Left renal pelvis (tissue), 4 donors: ENCODE data around the gene KRTAP10-4. TPM values are rescaled to one million over a fixed set of nuclear protein-coding genes. Genes with fewer than 3 reads are reported as not detected.
"Not testable (repeated sequence)": the region's sequence is repeated elsewhere in the genome, so short reads cannot be mapped to it uniquely, and the experiment has no call there.

ENCODE experiments used
- DNase-seq, 4 donors: peaks; one replicate each; pipeline ENCODE4 v3.0.0-alpha.2; 2013; ENCODE audit warnings: low read depth in 4 of 4, low spot score in 3 of 4
- polyA plus RNA-seq, 4 donors: library from polyadenylated mRNA; unstranded; fragments of 120-200 nt; gene quantifications; one replicate each; pipeline ENCODE4 v1.2.1, GENCODE V29; 2013; ENCODE audit not compliant: insufficient read length in 4 of 4

KRTAP10-4 gene
- polyA plus RNA-seq, 4 donors: not detected

DNA sequence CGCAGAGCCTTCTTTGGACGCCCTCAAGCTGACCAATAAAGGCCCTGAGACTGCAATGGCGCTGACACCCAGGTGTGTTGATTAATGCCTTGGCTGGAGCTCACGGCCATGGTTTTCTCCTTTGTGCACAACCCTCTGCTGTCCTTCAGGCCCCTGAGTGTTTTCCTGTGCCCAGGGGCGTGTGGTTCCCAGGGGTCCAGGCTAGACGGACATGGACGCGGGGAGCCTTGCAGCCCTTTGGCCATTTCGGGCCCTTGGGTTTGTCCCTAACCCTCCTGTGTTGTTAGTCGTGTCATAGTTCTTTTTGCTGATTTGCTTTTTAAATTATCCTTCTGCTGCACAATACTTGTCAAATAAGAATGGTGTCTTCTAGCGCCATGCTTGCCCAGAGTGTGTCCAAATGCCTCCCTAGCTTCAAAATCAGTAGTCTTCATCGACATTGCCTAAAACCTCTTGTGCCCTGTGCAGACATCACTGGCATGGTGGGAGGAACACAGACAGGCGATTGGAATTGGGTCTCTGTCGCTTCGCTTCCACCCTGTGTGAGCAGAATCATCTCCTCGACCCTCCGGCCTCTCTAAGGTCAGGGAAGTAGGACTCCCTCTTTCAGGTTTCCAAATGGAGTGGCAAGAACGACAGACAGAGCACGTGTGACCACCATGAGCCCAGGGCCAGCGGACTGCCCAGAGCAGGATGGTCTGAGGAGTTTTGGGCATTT, 1.9 kb downstream of the KRTAP10-4 start:
- DNase-seq: no peak

DNA sequence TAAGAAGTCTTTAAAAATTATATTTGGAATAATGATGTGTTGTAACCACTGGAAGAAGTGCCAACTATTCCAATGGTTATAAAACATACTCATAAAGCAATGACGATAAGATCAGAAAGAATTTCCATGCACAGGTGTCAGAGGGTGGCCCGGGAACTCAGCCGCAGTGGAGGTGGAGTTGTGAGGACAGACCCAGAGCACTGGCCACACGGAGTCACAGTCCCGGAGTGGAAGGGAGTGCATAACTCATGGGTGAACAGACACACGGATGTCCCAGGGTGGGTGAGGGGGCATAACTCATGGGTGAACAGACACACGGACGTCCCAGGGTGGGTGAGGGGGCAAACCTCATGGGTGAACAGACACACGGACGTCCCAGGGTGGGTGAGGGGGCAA, 2.5 kb downstream of the KRTAP10-4 start:
- no peak for DNase-seq

DNA sequence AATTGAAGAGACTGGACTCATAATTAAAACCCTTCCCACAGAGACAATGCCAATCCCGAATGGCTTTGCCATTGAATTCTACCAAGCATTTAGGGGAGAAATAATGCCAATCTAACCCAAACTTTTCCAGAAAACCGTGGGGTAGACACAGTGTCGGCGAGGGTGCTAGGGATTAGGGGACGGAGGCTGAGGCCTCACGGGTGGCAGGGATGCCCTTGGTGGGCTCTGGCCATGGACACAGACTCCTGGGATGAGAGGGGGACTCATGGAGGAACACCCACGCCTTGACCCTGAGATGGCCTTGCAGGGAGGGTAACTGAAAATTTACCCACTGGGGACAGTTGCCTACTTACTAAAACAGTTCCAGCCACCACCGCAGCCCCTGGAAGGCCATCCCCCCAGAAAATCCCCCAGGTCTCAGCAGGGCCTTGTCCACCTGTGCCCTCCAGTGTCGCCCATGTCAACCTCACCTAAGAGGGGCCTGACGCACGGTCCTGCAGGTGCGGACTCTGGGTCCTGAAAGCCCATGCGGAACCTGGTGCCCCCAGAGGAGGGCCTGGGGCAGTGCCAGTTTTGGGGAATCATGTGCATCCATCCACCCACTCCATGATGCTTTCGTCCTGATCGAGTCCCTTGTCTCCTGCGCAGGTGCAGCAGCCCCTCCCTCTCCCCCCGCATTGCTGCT, 5.0 kb downstream of the KRTAP10-4 start:
- DNase-seq: no peak

DNA sequence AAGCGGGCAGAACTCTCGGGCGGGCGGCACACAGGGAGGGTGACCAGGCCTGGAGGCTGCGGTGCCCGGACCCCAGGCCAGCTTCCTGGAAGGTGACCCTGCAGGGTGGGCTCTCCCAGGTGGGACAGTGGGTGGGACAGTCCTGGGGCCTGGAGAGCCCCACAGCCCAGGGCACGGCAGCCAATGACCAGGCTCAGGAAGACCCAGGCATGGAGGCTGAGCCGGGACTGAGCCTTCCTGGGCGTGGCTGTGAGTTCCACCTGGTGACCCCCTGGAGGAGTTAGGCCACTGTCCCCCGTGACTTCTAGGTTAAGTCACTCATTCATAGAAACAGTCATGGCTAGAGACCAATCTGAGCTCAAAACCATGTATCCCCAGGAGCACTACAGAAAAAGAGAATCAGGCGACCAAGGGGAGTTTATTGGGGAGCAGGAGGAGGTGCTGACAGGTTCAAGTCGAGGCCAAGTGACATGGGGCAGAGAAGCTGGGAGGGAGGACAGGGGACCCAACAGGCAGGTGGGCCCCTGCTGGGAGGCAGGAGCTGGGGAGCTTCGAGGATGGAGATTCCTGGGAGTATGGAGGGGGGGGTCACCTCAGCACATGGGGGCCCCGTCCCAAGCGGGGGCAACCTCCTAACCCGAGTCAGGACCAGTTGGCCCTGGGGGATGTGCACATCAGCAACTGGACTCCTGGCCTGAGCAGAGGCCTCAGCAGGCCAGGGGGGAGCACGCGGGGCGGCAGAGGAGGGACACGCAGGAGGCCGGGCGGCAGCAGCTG, 5.7 kb downstream of the KRTAP10-4 start:
- DNase-seq: no peak

DNA sequence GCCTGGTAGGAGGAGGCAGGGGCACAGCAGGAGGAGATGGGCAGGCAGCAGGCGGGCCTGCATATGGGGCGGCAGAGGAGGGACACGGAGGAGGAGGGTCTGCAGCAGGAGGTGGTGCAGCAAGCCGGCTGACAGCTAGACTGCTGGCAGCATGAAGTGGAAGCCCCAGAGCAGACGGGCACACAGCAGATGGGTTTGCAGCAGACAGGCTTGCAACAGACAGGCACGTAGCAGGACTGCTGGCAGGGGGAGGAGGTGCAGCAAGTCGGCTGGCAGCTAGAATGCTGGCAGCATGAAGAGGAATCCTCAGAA, 6.3 kb downstream of the KRTAP10-4 start:
- no peak for DNase-seq

DNA sequence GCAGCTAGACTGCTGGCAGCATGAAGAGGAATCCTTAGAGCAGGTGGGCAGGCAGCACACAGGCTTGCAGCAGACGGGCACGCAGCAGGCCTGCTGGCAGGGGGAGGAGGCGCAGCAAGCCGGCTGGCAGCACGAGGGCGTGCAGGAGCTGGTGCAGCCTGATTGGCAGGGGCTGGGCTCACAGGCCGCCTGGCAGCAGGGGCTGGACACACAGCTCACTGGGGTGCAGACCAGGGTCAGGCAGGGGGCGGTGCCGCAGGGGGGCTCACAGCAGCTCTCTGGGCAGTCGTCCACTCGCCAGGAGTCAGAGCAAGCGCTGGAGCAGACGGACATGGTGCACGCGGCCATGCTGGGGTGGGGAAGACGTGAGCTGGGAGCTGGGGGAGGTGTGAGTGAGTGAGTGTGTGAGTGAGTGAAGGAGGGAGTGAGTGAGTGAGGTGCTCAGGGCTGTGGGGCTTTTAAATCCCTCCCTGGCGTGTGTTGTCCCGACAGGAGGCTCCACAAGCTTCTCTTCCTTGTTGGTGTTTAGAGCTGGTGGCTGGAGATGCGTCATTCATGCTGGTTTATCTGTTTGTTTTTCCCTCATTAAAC, 6.8 kb downstream of the KRTAP10-4 start, which contains the start of gene KRTAP10-5:
KRTAP10-5 (minus strand) TSS at position 374 of the 591 bp plus-strand sequence; CDS start at position 348, 26 bp downstream.
- DNase-seq: not testable (repeated sequence)

DNA sequence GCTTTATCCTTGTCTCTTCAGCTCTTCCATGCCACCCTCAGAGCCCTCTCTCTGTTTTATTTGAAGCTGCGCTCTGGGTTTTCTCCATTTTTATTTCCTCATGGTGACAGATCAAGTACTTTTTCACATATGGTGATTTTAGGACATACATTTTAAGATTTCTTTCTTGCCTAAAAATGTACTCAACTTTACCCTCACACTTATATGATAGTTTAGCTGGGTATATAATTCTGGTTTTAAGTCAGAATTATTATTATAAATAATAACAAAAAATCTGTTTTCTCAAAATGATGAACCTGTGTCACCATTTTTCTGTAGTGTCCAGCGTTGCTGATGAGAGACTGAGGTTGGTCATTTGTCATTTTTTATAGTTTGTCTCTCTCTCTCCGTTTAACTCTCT, 7.6 kb downstream of the KRTAP10-4 start:
- DNase-seq: no peak

DNA sequence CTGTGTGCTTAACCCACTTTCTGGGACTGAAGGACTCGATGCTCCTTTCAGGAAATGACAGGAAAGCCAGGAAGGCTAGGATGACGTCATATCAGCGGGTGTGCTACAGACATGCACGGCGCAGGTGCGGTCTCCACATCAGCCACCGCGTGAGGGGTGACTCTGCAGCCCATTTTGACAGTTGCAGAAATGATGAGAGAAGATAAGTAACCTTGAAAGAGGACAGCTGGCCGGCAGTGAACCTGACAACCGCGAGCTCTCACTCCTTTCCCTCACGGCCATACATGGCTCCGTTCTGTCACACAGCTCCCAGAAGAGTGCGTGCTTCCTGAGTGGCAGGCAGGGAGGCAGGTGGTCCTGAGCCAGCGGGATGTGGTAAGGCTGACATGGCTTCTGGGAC, 8.5 kb downstream of the KRTAP10-4 start:
- DNase-seq: no peak

DNA sequence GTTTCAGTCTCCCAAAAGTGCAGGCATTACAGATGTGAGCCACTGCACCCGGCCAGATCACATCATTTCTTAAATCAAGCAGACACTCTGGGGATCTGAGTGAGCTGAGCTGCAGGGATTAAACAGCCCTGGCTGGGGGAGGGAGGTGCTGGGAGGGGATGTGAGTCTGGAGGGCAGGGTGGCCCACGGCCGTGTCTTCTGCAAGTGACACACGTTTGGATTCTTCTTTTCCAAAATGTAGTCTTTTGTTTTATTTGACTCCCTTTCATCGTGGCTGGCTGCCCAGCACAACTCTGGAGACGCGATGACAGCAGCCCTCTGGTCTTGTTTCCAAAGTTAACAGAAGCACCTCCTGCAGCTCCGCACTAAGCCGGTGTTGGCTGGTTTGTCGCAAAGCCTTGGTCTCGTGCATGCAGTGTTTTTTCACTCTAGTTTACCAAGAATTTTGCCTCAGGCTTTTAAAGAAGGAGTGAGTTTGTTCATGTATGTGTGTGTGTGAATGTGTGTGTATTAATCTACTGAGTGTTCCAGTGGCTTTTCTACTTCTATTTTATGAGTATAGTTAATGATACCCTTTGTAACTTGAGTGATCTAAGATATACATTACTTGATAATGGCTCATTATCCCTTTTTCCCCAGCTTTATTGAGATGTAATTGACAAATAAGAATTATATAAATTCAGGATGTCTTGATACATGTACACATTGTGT, 9.7 kb downstream of the KRTAP10-4 start:
- DNase-seq: peak; percentile 10 to 30 (median 28)

DNA sequence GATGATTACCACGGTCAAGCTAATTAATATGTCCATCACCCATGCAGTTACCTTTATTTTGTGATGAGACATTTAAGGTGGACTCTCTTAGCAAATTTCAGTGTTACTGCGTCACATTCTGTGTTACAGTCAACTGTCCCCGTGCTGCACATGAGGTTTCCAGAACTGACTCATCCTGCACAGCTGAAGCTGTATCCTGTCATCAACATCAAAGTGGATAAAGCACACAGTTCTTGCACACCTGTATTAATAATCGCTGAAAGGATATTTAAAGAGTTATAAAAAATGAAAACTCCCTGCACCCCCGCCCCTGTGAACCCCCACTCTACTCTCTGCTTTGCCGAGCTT, 10.2 kb downstream of the KRTAP10-4 start:
- DNase-seq: no peak

DNA sequence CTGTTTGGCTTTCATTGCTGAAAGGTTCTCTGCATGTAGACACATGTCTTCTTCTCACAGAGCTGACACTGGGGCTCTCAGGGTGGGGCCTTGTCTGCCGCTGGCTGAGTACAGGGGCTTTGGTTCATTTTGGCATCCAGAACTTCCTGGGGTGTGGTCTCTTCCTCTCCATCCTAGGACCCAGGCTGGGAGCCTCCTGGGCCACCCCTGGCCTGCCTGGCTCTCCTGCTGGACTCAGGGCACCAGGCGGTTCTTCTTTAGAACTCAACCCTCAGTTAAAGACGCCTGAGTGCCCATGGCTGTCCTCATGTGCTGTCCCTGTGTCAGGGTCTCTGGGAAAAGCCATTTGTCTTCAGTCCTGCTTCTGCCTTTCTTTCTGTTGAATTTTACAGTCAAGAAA, 12.4 kb downstream of the KRTAP10-4 start:
- DNase-seq: no peak

DNA sequence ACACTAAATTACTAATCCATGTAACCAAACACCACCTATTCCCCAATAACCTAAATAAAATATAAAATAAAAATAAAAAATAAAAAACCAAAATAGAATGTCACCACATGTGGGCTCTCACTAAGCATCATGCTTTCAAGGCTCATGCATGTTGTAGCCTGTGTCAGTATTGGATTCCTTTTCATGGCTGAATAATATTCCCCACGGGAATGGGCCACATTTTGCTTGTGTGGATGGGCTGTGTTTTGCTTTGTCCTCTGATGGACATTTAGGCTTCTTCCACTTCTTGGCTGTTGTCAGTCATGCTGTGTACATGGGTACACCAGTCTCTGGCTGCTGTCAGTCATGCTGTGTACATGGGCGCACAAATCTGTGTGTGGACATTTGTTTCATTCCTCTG, 15.6 kb downstream of the KRTAP10-4 start:
- DNase-seq: no peak

DNA sequence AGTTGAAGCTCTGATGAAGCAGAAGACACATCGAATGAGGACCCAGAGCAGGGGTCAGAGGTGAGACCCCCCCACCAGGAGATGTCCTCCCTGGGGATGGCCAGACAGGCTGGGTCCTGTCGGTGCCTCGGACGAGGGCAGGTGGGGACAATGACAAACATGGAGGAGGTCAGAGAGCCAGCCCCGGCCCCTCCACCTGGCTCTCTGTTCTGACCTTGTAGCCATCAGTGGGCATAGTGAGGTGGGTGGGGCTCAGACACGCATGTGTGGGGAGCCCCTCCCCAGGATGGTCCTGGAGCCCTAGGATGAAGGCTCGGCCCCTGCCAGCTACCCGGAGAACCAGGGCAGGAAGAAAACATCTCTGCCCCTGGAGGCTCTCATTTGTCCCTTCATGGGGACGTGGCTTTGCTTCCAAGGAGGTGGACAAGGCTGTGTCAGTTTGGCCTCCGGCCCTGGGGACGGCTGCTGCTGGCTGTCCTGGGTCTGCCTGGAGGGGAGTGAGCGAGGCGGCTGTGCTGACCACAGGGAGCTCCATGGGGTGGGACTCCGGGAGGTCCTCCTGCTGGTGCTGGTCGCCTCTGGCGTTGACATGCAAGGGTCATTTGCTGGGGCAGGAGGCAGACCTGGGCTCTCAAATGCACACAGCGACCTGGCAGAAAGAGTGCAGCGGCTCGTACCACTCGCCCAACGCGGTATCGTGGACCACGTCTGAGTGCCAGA, 16.2 kb downstream of the KRTAP10-4 start:
- no peak for DNase-seq

DNA sequence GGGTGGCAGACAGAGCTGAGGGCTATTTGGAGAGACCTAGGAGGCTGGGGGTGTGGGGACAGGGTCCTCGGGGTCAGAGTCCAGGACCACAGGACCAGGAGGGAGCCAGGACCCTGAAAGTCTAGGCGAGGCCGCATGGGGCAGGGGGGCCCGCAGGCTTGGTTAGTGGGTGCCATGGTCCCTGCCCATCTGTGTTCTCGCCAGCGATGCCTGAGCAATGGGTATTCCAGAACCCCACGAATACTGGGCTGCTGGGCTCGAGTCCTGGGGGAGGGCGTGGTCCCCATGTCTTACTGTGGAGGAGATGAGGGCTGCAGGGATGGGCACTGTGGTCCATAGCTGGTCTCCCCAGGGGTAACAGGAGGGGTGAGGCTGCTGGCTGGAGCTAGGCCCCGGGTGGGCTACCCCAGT, 16.8 kb downstream of the KRTAP10-4 start:
- no peak for DNase-seq

DNA sequence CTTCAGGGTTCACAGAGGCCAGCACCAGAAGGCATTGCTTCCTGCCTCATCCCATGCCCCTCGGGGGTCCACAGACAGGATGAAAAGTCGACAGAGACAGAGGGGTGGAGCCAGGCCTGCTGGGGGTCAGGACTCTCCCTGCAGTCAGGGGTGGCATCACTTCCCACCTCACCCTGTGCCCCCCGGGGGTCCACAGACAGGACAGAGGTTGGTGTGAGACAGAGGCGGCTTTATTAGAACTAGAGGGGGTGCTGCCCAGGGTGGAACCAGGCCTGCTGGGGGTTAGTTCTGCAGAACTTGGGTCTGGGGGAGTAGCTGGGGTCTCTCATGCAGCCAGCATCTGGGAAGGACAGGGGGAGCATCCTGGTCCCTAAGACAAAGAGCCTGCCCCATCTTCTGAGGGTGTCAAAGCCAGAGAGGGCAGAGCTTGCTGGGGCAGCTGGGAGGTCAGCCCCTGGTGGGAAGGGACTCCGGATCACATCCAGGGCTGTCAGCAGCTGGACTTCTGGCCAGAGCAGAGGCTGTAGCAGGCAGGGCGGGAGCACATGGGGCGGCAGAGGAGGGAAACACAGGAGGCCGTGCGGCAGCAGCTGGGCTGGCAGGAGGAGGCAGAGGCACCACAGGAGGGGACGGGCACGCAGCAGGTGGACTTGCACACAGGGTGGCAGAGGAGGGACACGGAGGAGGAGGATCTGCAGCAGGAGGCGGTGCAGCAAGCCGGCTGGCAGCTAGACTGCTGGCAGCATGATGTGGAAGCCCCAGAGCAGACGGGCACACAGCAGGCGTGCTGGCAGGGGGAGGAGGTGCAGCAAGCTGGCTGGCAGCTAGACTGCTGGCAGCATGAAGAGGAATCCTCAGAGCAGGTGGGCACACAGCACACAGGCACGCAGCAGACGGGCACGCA, 17.6 kb downstream of the KRTAP10-4 start:
- not testable (repeated sequence) for DNase-seq

DNA sequence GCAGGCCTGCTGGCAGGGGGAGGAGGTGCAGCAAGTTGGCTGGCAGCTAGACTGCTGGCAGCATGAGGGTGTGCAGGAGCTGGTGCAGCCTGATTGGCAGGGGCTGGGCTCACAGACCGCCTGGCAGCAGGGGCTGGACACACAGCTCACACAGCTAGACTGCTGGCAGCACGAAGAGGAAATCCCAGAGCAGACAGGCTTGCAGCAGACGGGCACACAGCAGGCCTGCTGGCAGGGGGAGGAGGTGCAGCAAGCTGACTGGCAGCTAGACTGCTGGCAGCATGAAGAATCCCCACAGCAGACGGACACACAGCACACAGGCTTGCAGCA, 18.2 kb downstream of the KRTAP10-4 start:
- DNase-seq: not testable (repeated sequence)

DNA sequence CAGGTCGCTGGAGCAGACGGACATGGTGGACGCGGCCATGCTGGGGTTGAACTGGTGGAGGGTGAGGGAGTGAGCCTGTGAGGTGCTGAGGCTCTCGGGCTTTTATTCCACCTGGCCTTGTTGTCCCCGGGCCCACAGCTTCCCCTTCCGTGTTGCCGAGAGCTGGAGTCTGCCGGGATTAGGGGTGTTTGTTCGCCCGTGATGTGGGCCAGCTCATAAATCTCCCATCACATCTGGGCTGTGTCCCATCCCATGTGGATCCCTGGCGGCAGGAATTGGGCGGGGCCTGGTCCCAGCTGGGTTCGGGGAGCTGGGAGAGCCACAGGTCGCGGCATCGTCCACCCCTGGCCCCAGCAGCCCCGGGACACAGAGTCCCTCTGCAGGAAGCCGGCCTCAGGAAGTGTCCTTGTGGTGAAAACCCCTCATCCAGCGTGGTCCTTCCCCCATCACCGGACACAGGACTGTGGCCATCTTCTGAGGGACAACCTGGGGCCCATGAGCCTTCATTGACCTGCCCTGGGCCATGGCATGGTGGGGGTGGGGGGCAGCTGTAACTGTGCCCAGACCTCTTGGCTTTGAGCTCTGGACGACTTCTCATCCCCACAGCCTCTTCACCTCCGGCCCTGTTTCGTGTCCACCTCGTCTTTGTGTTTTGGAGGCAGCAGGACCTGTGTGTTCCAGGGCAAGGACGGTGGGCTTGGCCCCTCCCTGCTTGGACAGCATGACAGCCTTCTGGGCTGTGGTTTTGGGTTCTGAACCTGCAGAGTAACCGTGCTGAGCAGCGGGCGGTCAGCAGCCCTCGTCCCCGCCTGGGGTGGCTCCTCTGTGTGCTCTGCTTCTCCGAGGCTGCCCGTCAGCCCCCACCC, 19.1 kb downstream of the KRTAP10-4 start, which contains the start of gene KRTAP10-6:
KRTAP10-6 (minus strand) TSS at position 60 of the 866 bp plus-strand sequence; CDS start at position 39, 21 bp downstream.
- DNase-seq: no peak
